ENCODE measurements around the gene DPM3. TPM values are rescaled to one million over a fixed set of nuclear protein-coding genes. Genes with fewer than 3 reads are reported as not detected.

Gene DPM3
- polyA plus RNA-seq, 1 of the 3 experiments (the other 2 are of a cell fraction): 317 TPM

DNA sequence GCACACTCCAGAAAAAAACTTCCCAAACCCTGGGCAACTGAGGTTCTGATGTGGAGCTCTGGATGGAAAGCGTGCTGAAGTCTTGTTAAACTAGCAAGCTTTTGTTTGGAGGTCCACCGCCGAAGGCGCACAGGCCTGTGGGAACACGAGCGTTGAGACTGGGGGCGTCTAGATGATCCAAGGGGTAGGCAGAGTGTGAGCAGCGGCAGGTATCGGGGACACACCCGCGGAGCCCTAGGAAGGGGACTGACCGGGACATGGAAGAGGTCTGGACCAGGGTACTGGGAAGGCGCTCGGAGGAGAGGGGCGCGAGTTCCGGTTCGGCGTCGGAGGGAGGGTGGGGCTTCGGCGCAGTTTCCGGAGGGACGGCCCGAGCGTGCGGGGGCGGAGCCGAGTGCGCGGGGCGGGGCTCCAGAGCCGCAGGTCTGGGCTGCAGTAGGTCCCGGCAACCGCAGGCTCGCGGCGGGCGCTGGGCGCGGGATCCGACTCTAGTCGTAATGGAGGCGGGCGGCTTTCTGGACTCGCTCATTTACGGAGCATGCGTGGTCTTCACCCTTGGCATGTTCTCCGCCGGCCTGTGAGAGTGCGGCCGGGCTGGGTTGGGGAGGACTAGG is 4.8 kb downstream of the DPM3 start, which contains the start of gene SLC50A1 (continued):
- TF ChIP-seq, protein P1, sequence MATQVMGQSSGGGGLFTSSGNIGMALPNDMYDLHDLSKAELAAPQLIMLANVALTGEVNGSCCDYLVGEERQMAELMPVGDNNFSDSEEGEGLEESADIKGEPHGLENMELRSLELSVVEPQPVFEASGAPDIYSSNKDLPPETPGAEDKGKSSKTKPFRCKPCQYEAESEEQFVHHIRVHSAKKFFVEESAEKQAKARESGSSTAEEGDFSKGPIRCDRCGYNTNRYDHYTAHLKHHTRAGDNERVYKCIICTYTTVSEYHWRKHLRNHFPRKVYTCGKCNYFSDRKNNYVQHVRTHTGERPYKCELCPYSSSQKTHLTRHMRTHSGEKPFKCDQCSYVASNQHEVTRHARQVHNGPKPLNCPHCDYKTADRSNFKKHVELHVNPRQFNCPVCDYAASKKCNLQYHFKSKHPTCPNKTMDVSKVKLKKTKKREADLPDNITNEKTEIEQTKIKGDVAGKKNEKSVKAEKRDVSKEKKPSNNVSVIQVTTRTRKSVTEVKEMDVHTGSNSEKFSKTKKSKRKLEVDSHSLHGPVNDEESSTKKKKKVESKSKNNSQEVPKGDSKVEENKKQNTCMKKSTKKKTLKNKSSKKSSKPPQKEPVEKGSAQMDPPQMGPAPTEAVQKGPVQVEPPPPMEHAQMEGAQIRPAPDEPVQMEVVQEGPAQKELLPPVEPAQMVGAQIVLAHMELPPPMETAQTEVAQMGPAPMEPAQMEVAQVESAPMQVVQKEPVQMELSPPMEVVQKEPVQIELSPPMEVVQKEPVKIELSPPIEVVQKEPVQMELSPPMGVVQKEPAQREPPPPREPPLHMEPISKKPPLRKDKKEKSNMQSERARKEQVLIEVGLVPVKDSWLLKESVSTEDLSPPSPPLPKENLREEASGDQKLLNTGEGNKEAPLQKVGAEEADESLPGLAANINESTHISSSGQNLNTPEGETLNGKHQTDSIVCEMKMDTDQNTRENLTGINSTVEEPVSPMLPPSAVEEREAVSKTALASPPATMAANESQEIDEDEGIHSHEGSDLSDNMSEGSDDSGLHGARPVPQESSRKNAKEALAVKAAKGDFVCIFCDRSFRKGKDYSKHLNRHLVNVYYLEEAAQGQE (IDR thresholded peaks at IDR 0.05; ENCODE audit: low read depth, low read length): no peak
- no peak; the same call in 1 of the 2 replicates for TF ChIP-seq MXI1 (IDR thresholded peaks at IDR 0.05; ENCODE audit: low read depth, low read length)
- no peak for TF ChIP-seq USF1 (IDR thresholded peaks at IDR 0.05; ENCODE audit: borderline replicate concordance, low read depth)
- no peak for TF ChIP-seq RXRA (IDR thresholded peaks at IDR 0.05; ENCODE audit: borderline replicate concordance, low read depth)
- no peak for TF ChIP-seq RAD21 (IDR thresholded peaks at IDR 0.05; ENCODE audit: low read length)
- no peak for TF ChIP-seq JUND (IDR thresholded peaks at IDR 0.05)
- peak; percentile 77 for TF ChIP-seq MAX (IDR thresholded peaks at IDR 0.05; ENCODE audit: low read depth)
- no peak for TF ChIP-seq FOXM1 (IDR thresholded peaks at IDR 0.05; ENCODE audit: low read depth)
- TF ChIP-seq NRF1 (IDR thresholded peaks at IDR 0.05; ENCODE audit: low read depth, low read length): peak; percentile 61
- TF ChIP-seq CHD2 (IDR thresholded peaks at IDR 0.05; ENCODE audit: low read length, partially characterized antibody): peak; percentile 11
- TF ChIP-seq, protein P2, sequence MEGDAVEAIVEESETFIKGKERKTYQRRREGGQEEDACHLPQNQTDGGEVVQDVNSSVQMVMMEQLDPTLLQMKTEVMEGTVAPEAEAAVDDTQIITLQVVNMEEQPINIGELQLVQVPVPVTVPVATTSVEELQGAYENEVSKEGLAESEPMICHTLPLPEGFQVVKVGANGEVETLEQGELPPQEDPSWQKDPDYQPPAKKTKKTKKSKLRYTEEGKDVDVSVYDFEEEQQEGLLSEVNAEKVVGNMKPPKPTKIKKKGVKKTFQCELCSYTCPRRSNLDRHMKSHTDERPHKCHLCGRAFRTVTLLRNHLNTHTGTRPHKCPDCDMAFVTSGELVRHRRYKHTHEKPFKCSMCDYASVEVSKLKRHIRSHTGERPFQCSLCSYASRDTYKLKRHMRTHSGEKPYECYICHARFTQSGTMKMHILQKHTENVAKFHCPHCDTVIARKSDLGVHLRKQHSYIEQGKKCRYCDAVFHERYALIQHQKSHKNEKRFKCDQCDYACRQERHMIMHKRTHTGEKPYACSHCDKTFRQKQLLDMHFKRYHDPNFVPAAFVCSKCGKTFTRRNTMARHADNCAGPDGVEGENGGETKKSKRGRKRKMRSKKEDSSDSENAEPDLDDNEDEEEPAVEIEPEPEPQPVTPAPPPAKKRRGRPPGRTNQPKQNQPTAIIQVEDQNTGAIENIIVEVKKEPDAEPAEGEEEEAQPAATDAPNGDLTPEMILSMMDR (IDR thresholded peaks at IDR 0.05): no peak; the same call in 1 of the 2 replicates
- no peak for TF ChIP-seq FOXJ3 (CRISPR knock-in tag; IDR thresholded peaks at IDR 0.05)
- TF ChIP-seq TEAD4 (IDR thresholded peaks at IDR 0.05; ENCODE audit: borderline replicate concordance, insufficient read depth): no peak
- TF ChIP-seq EP300 (IDR thresholded peaks at IDR 0.05; ENCODE audit: borderline replicate concordance in 1 of 2, low read depth in 1 of 2, low read length in 1 of 2): no peak; a peak in 1 of 4 replicates
- TF ChIP-seq GABPA (IDR thresholded peaks at IDR 0.05; ENCODE audit: low read depth): peak; percentile 83
- peak; percentile 85 for TF ChIP-seq POLR2AphosphoS5 (IDR thresholded peaks at IDR 0.05; ENCODE audit: low read depth, low read length)
- no peak for TF ChIP-seq ELF1 (IDR thresholded peaks at IDR 0.05)
- TF ChIP-seq TAF1 (IDR thresholded peaks at IDR 0.05; ENCODE audit: borderline replicate concordance, low read depth, low read length): peak; percentile 76; the same call in 1 of the 2 replicates

Data from SK-N-SH (cell line).